ENCODE measurements around the gene GATAD2A. TPM values are rescaled to one million over a fixed set of nuclear protein-coding genes. Genes with fewer than 3 reads are reported as not detected.

The GATAD2A gene
- total RNA-seq, 6 experiments from 2014 or later = 23.9 to 59.6 (median 39.2) TPM

DNA sequence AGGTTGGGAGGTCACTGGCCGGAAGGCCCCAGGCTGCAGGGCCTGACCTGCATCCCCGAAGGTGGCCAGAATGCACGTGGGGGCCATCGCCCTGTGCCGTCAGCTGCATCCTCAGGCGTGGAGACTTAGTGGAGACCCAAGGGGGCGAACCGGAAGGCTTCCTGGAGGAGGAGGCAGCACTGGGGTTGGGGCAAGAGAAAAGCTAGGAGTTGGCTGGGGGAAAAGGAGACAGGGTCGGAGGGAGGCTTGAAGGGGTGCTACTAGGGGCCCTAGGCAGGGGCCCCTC is 121.8 kb downstream of the GATAD2A start:
- Histone ChIP-seq H3K27ac (no peak overlapping the region), H3K4me3 (no peak overlapping the region), H3K27me3 (no peaks in the 10 kb centered on the region), H3K4me1 (peaks cover 0 to under 1% (median 0%) of the 10 kb centered on the region in 4 donors), H3K9me3 (no peaks in the 10 kb centered on the region), H3K36me3 (peaks cover 0 to 12% (median 2%) of the 10 kb centered on the region in 4 donors)
- WGBS (ENCODE audit: insufficient coverage, low coverage, low lambda C conversion rate, missing lambda C conversion rate) = 100% methylated on average over 1 of the region's 9 CpGs
- TF ChIP-seq CTCF (IDR thresholded peaks at IDR 0.05) = no peak
- TF ChIP-seq POLR2A (IDR thresholded peaks at IDR 0.05) = no peak
- DNase-seq = no peak
- intact Hi-C loops (cut with DNase I) = no loop called here
- no peak for ATAC-seq

DNA sequence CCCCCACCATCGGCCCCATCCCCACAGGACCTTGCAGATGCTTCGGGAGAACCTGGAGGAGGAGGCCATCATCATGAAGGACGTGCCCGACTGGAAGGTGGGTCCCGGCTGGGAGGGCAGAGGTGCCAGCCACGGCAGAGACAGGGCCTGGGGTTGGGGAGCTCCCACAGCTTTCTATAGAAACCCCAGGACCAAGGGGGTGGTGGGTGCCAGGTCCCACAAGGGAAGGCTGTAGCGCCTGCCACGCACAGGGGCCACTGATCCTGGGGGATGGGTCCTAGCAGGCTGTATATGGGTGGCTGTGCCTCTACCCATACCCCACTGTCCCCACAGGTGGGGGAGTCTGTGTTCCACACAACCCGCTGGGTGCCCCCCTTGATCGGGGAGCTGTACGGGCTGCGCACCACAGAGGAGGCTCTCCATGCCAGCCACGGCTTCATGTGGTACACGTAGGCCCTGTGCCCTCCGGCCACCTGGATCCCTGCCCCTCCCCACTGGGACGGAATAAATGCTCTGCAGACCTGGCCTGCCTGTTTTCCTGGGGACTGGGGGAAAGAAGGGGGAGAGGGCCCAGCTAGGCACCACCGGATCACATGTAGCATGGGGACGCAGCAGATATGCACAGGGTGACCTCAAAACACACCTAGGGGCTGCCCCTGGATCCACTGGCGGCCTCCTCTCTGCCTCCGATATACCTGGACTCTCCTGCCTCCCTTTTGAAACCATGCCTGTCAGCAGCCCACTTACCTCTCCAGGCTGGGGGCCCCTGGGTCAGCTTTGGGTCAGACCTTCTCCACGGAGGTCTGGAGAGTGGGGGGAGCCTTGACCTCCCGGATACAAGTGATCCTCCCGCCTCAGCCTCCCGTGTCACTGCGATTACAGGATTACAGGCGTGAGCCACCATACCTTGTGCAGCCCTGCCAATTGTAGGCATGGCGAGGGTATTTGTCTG is 122.5 kb downstream of the GATAD2A start:
- H3K27me3 ChIP-seq = no peaks in the 10 kb centered on the region
- no peak overlapping the region for H3K27ac ChIP-seq
- H3K4me1 ChIP-seq = peaks cover 0 to 3% (median 0%) of the 10 kb centered on the region in 4 donors
- ATAC-seq = no peak
- DNase-seq = no peak
- intact Hi-C loops (cut with DNase I) = no loop called here
- H3K4me3 ChIP-seq = no peak overlapping the region
- no peak for TF ChIP-seq POLR2A (IDR thresholded peaks at IDR 0.05)
- TF ChIP-seq CTCF (IDR thresholded peaks at IDR 0.05) = no peak
- WGBS (ENCODE audit: insufficient coverage, low coverage, low lambda C conversion rate, missing lambda C conversion rate) = 95% methylated on average over 4 of the region's 27 CpGs
- no peaks in the 10 kb centered on the region for H3K9me3 ChIP-seq
- H3K36me3 ChIP-seq = peaks cover 0 to 12% (median 2%) of the 10 kb centered on the region in 4 donors

- Histone ChIP-seq H3K27me3 (no peaks in the 10 kb centered on the region), H3K36me3 (peaks cover 0 to 6% (median 2%) of the 10 kb centered on the region in 4 donors), H3K4me3 (no peak within 1 kb of the TSS), H3K4me1 (peaks cover 0 to 3% (median 0%) of the 10 kb centered on the region in 4 donors), H3K9me3 (no peaks in the 10 kb centered on the region), H3K27ac (no peak within 1 kb of the TSS)
- no peak for DNase-seq
- intact Hi-C loops (cut with DNase I) = no loop called here
- 50% methylated on average over 1 of the region's 50 CpGs for WGBS (ENCODE audit: insufficient coverage, low coverage, low lambda C conversion rate, missing lambda C conversion rate)
- TF ChIP-seq CTCF (IDR thresholded peaks at IDR 0.05) (no peak), POLR2A (IDR thresholded peaks at IDR 0.05) (no peak)
- ATAC-seq = no peak
Measured at GRCh38 chr19:19528721-19529490, 123.4 kb downstream of the GATAD2A start, which contains the start of gene YJEFN3. YJEFN3 (plus strand) TSS chr19:19528911; CDS start chr19:19528933, 22 bp downstream.

GRCh38 chr19:19529783-19530422 is 124.4 kb downstream of the GATAD2A start:
- no peak for DNase-seq
- no peak for ATAC-seq
- no peak overlapping the region for H3K4me3 ChIP-seq
- H3K9me3 ChIP-seq = no peaks in the 10 kb centered on the region
- 60% methylated on average over 5 of the region's 11 CpGs for WGBS (ENCODE audit: insufficient coverage, low coverage, low lambda C conversion rate, missing lambda C conversion rate)
- no peaks in the 10 kb centered on the region for H3K27me3 ChIP-seq
- peaks cover 0 to 3% (median 0%) of the 10 kb centered on the region in 4 donors for H3K4me1 ChIP-seq
- no peak overlapping the region for H3K27ac ChIP-seq
- H3K36me3 ChIP-seq = peaks cover 0 to 5% (median 2%) of the 10 kb centered on the region in 4 donors
- TF ChIP-seq POLR2A (IDR thresholded peaks at IDR 0.05) (no peak), CTCF (IDR thresholded peaks at IDR 0.05) (no peak)
- intact Hi-C loops (cut with DNase I) = loop anchor here (5.0 kb wide), 1 partner anchor 117 kb away; no protein-coding TSS in a partner anchor
